ENCODE data around the gene ZNF335. TPM values are rescaled to one million over a fixed set of nuclear protein-coding genes. Genes with fewer than 3 reads are reported as not detected.

Gene ZNF335
- total RNA-seq, 1 donor from 2014 or later, result 31.6 TPM

DNA sequence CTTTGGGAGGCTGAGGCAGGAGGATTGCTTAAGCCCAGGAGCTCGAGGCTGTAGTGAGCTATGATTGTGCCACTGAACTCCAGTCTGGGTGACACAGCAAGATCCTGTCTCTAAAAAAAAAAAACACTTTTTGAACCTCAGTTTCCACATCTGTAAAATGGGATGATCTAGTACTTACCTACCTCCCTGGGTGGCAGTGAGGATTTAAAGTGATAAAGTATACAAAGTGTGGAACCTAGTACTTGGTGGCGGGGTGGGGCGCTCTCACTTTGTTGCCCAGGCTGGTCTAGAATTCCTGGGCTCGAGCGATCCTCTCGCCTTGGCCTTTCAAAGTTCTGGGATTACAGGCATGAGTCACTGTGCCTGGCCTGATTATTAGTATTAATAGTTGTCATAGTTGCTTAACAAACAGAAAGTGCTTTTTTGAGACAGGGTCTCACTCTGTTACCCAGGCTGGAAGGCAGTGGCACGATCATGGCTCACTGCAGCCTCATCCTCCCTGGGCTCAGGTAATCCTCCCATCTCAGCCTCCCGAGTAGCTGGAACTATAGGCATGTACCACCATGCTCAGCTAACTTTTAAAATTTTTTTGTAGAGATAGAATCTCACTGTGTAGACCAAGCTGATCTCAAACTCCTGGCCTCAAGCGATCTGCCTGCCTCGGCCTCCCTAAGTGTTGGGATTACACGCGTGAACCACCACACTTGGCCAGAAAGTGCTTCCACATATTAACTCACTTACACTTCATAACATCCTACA lies 53.0 kb downstream of the ZNF335 start:
- no peak overlapping the region for H3K4me3 Mint-ChIP-seq
- H3K36me3 Mint-ChIP-seq, result no peaks in the 10 kb centered on the region
- TF ChIP-seq, protein P1, sequence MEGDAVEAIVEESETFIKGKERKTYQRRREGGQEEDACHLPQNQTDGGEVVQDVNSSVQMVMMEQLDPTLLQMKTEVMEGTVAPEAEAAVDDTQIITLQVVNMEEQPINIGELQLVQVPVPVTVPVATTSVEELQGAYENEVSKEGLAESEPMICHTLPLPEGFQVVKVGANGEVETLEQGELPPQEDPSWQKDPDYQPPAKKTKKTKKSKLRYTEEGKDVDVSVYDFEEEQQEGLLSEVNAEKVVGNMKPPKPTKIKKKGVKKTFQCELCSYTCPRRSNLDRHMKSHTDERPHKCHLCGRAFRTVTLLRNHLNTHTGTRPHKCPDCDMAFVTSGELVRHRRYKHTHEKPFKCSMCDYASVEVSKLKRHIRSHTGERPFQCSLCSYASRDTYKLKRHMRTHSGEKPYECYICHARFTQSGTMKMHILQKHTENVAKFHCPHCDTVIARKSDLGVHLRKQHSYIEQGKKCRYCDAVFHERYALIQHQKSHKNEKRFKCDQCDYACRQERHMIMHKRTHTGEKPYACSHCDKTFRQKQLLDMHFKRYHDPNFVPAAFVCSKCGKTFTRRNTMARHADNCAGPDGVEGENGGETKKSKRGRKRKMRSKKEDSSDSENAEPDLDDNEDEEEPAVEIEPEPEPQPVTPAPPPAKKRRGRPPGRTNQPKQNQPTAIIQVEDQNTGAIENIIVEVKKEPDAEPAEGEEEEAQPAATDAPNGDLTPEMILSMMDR (IDR thresholded peaks at IDR 0.05; ENCODE audit: unreplicated experiment), result no peak
- H3K27ac Mint-ChIP-seq, result no peak overlapping the region
- peaks cover 8% of the 10 kb centered on the region for H3K27me3 Mint-ChIP-seq (ENCODE audit: low read depth)
- no peak for DNase-seq (ENCODE audit: low spot score in 2 of 2, unreplicated experiment in 2 of 2)
- H3K9me3 Mint-ChIP-seq, result no peaks in the 10 kb centered on the region
- peaks cover 16% of the 10 kb centered on the region for H3K4me1 Mint-ChIP-seq

GRCh38 chr20:45918182-45918737 lies 53.7 kb downstream of the ZNF335 start:
- TF ChIP-seq, protein P1 (IDR thresholded peaks at IDR 0.05; ENCODE audit: unreplicated experiment), result no peak
- Mint-ChIP-seq H3K27ac (no peak overlapping the region), H3K9me3 (no peaks in the 10 kb centered on the region), H3K4me1 (peaks cover 16% of the 10 kb centered on the region), H3K36me3 (no peaks in the 10 kb centered on the region), H3K4me3 (no peak overlapping the region), H3K27me3 (ENCODE audit: low read depth) (peaks cover 8% of the 10 kb centered on the region)
- no peak for DNase-seq (ENCODE audit: low spot score in 2 of 2, unreplicated experiment in 2 of 2)

DNA sequence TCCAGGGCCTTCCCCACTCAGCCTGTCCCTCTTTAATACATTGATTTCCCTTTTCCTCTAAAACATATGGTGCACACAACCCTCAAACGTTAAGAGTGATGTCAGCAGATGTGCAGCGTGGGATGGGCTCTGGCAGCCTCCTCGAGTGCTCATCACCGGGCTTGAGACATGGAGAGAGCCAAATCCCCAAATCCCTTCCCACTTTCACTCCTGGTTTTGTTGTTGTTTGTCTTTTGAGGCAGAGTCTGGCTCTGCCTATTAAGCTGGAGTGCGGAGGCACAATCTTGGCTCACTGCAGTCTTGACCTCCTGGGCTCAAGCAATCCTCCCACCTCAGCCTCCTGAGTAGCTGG lies 54.2 kb downstream of the ZNF335 start:
- no peak for DNase-seq (ENCODE audit: low spot score in 2 of 2, unreplicated experiment in 2 of 2)
- no peak overlapping the region for H3K4me3 Mint-ChIP-seq

GRCh38 chr20:45913116-45913515 lies 58.9 kb downstream of the ZNF335 start:
- Mint-ChIP-seq H3K9me3 (no peaks in the 10 kb centered on the region), H3K4me3 (peak overlapping the region; percentile 48), H3K4me1 (peaks cover 8% of the 10 kb centered on the region), H3K27me3 (ENCODE audit: low read depth) (no peaks in the 10 kb centered on the region), H3K36me3 (peaks cover 7% of the 10 kb centered on the region), H3K27ac (no peak overlapping the region)
- DNase-seq (ENCODE audit: low spot score in 2 of 2, unreplicated experiment in 2 of 2), result no peak
- TF ChIP-seq, protein P1 (IDR thresholded peaks at IDR 0.05; ENCODE audit: unreplicated experiment), result no peak

More for the DNA sequence above, 54.2 kb downstream of the ZNF335 start:
- Mint-ChIP-seq H3K9me3 (no peaks in the 10 kb centered on the region), H3K36me3 (no peaks in the 10 kb centered on the region), H3K27me3 (ENCODE audit: low read depth) (peaks cover 8% of the 10 kb centered on the region), H3K27ac (no peak overlapping the region), H3K4me1 (peaks cover 14% of the 10 kb centered on the region)
- TF ChIP-seq, protein P1 (IDR thresholded peaks at IDR 0.05; ENCODE audit: unreplicated experiment), result no peak

DNA sequence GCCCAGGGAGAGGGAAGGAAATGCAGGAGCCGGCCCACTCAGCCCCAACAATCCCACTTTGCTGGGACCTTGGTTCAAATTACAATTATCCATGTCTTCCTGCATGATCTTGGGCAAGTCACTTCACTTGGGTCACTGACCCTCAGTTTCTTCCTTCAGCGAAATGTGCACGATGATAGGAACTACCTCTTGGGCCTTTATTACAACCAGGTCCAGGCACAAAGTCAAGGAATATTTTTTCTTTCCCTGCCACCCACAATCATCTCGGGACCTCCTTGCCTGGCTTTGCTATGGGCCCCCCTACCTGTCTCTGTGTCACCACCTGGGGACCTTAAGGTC lies 59.7 kb downstream of the ZNF335 start:
- no peaks in the 10 kb centered on the region for H3K27me3 Mint-ChIP-seq (ENCODE audit: low read depth)
- peak overlapping the region; percentile 76 for H3K4me3 Mint-ChIP-seq
- H3K4me1 Mint-ChIP-seq, result peaks cover 8% of the 10 kb centered on the region
- TF ChIP-seq, protein P1 (IDR thresholded peaks at IDR 0.05; ENCODE audit: unreplicated experiment), result no peak
- no peaks in the 10 kb centered on the region for H3K9me3 Mint-ChIP-seq
- no peak for DNase-seq (ENCODE audit: low spot score in 2 of 2, unreplicated experiment in 2 of 2)
- H3K27ac Mint-ChIP-seq, result peak overlapping the region; percentile 94
- peaks cover 15% of the 10 kb centered on the region for H3K36me3 Mint-ChIP-seq

Measured in mesothelial cell of epicardium (in vitro differentiated cells).